H1 (cell line): ENCODE results near the gene SPATS1. TPM values are rescaled to one million over a fixed set of nuclear protein-coding genes. Genes with fewer than 3 reads are reported as not detected.

Experiments
- CTCF ChIA-PET: fragments of 300-600 bp; sonication (Branson Sonifier 250); formaldehyde crosslinking; loops from one replicate; lab custom pipeline; 2021; ENCODE audit not compliant: partially characterized antibody; lab: Charles Lee
- POLR2A ChIA-PET: fragments of 300-600 bp; sonication (Branson Sonifier 250); formaldehyde crosslinking; loops from one replicate; lab custom pipeline; 2021; ENCODE audit warnings: inconsistent platforms; ENCODE audit not compliant: partially characterized antibody; lab: Charles Lee
- DNase-seq, 2 experiments: peaks; one replicate each; pipeline versions ENCODE4 v3.0.0 to v3.0.0-alpha.2; 2010 to 2022; ENCODE audit warnings: low spot score in 2 of 2, low read depth in 1 of 2, mixed read lengths in 1 of 2
- FAIRE-seq: peaks from 2 replicates; lab custom pipeline; 2011; peaks lifted over from hg19 to GRCh38; lab: Jason Lieb, UNC
- H2AFZ ChIP-seq: 2 replicates; pipeline ENCODE4 v1.8.1; 2012; ENCODE audit warnings: low read length, inconsistent platforms
- H2AK5ac ChIP-seq: 2 replicates; pipeline ENCODE4 v1.6.1; 2013; ENCODE audit warnings: low read depth, low read length
- H2BK120ac ChIP-seq: replicated peaks from 2 replicates; pipeline ENCODE3; 2013; ENCODE audit warnings: low read depth, low read length, inconsistent platforms
- H2BK12ac ChIP-seq: 2 replicates; pipeline ENCODE4 v1.6.1; 2013; ENCODE audit warnings: low read depth, low read length
- H2BK15ac ChIP-seq: 2 replicates; pipeline ENCODE4 v1.6.1; 2013; ENCODE audit warnings: low read length
- H2BK20ac ChIP-seq: 2 replicates; pipeline ENCODE4 v1.6.1; 2013; ENCODE audit warnings: low read length
- H2BK5ac ChIP-seq: 2 replicates; pipeline ENCODE4 v1.6.1; 2013; ENCODE audit warnings: low read depth, low read length
- H3K14ac ChIP-seq: 2 replicates; pipeline ENCODE4 v1.6.1; 2013; ENCODE audit warnings: inconsistent platforms; ENCODE audit not compliant: insufficient read length
- H3K18ac ChIP-seq: 2 replicates; pipeline ENCODE4 v1.6.1; 2013; ENCODE audit warnings: low read length; ENCODE audit errors: extremely low read depth
- H3K23ac ChIP-seq: 2 replicates; pipeline ENCODE4 v1.6.1; 2013; ENCODE audit warnings: inconsistent platforms; ENCODE audit not compliant: insufficient read length
- H3K23me2 ChIP-seq: 2 replicates; pipeline ENCODE4 v1.6.1; 2013; ENCODE audit warnings: low read depth, low read length
- H3K27ac ChIP-seq: 2 replicates; pipeline ENCODE4 v1.6.1; 2011; ENCODE audit warnings: low read depth, low read length, inconsistent platforms
- H3K27me3 ChIP-seq, 4 experiments: replicated peaks in 1 of 4; 1 replicate in 1 of 4; 2 replicates in 3 of 4; pipeline versions ENCODE4 v1.6.1 to v1.8.1; 2011 to 2013; ENCODE audit warnings: low read length in 3 of 4, mild to moderate bottlenecking in 3 of 4, inconsistent platforms in 2 of 4, mixed read lengths in 2 of 4, moderate library complexity in 1 of 4; ENCODE audit not compliant: control insufficient read depth in 3 of 4, insufficient read depth in 3 of 4; ENCODE audit errors: extremely low read depth in 1 of 4
- H3K36me3 ChIP-seq, 4 experiments: 2 replicates each; pipeline versions ENCODE4 v1.6.1 to v1.8.1; 2011 to 2013; ENCODE audit warnings: mild to moderate bottlenecking in 4 of 4, low read length in 3 of 4, moderate library complexity in 2 of 4, control low read depth in 1 of 4, inconsistent platforms in 1 of 4; ENCODE audit not compliant: insufficient read depth in 4 of 4, control insufficient read depth in 2 of 4
- H3K4ac ChIP-seq: replicated peaks from 2 replicates; pipeline ENCODE3; 2013; ENCODE audit warnings: low read length, low read depth, mixed read lengths, inconsistent platforms; ENCODE audit not compliant: insufficient read length
- H3K4me1 ChIP-seq, 4 experiments: replicated peaks in 1 of 4; 1 replicate in 1 of 4; 2 replicates in 3 of 4; pipeline versions ENCODE4 v1.6.1 to v1.8.1; 2011 to 2013; ENCODE audit warnings: low read length in 3 of 4, inconsistent platforms in 2 of 4, mixed read lengths in 1 of 4; ENCODE audit not compliant: insufficient read depth in 4 of 4, control insufficient read depth in 3 of 4
- H3K4me2 ChIP-seq, 2 experiments: 2 replicates each; pipeline versions ENCODE4 v1.6.1 to v1.8.1; 2011 to 2013; ENCODE audit warnings: low read depth in 2 of 2, low read length in 2 of 2, control low read depth in 1 of 2, inconsistent platforms in 1 of 2, mild to moderate bottlenecking in 1 of 2; ENCODE audit not compliant: insufficient read depth in 1 of 2
- H3K4me3 ChIP-seq, 4 experiments: fragments of 200-600, 300-600 bp in 1 of 4; sonication (generic), shearing (Covaris generic), sonication (Bioruptor Twin) in 1 of 4; 2 replicates each; pipeline versions ENCODE4 v1.5.1 to v1.8.1; 2011 to 2016; ENCODE audit warnings: low read length in 4 of 4, low read depth in 3 of 4, control low read depth in 2 of 4, inconsistent platforms in 2 of 4, mild to moderate bottlenecking in 2 of 4, mixed read lengths in 1 of 4, moderate library complexity in 1 of 4; ENCODE audit not compliant: insufficient read depth in 2 of 4; ENCODE audit errors: extremely low read depth in 1 of 4
- H3K56ac ChIP-seq: replicated peaks from 2 replicates; pipeline ENCODE3; 2013; ENCODE audit warnings: low read depth, mild to moderate bottlenecking, mixed read lengths, low read length, inconsistent platforms; ENCODE audit not compliant: insufficient read length
- H3K79me1 ChIP-seq: 2 replicates; pipeline ENCODE4 v1.6.1; 2013; ENCODE audit warnings: low read depth, low read length, control low read depth
- H3K79me2 ChIP-seq, 2 experiments: 2 replicates each; pipeline versions ENCODE4 v1.6.1 to v1.8.1; 2012 to 2013; ENCODE audit warnings: low read length in 2 of 2, mild to moderate bottlenecking in 2 of 2, inconsistent platforms in 1 of 2; ENCODE audit not compliant: insufficient read depth in 2 of 2, control insufficient read depth in 1 of 2
- H3K9ac ChIP-seq, 4 experiments: replicated peaks in 1 of 4; 1 replicate in 1 of 4; 2 replicates in 3 of 4; pipeline versions ENCODE4 v1.6.1 to v1.8.1; 2011 to 2013; ENCODE audit warnings: low read depth in 3 of 4, low read length in 3 of 4, control low read depth in 2 of 4, mild to moderate bottlenecking in 2 of 4, moderate library complexity in 2 of 4, inconsistent platforms in 1 of 4; ENCODE audit errors: extremely low read depth in 1 of 4
- H3K9me3 ChIP-seq, 2 experiments: 2 replicates each; pipeline versions ENCODE4 v1.6.1 to v1.8.1; 2012 to 2013; ENCODE audit warnings: mild to moderate bottlenecking in 2 of 2, moderate library complexity in 2 of 2, control low read depth in 1 of 2, inconsistent platforms in 1 of 2, low read depth in 1 of 2, low read length in 1 of 2, mixed read lengths in 1 of 2; ENCODE audit not compliant: insufficient read depth in 2 of 2
- H4K20me1 ChIP-seq, 2 experiments: replicated peaks in 1 of 2; 2 replicates each; pipeline versions ENCODE3 to v1.8.1; 2011 to 2013; ENCODE audit warnings: inconsistent platforms in 2 of 2, low read length in 2 of 2, mild to moderate bottlenecking in 1 of 2; ENCODE audit not compliant: insufficient read depth in 2 of 2, control insufficient read depth in 1 of 2
- H4K5ac ChIP-seq: 2 replicates; pipeline ENCODE4 v1.6.1; 2013; ENCODE audit warnings: low read length, low read depth, mixed read lengths, inconsistent platforms; ENCODE audit not compliant: insufficient read length
- H4K8ac ChIP-seq: 2 replicates; pipeline ENCODE4 v1.8.0; 2013; ENCODE audit warnings: mild to moderate bottlenecking, moderate library complexity, low read length, inconsistent platforms; ENCODE audit not compliant: insufficient read depth; ENCODE audit errors: extremely low read depth
- H4K91ac ChIP-seq: replicated peaks from 2 replicates; pipeline ENCODE3; 2013; ENCODE audit warnings: low read length, mixed read lengths, inconsistent platforms; ENCODE audit not compliant: insufficient read length
- CBX5 ChIP-seq: fragments of 300-800, 300-1000 bp; sonication (generic); IDR thresholded peaks from 2 replicates; pipeline ENCODE4 v1.7.1; 2016; ENCODE audit warnings: antibody characterized with exemption, low read length, low read depth
- CEBPB ChIP-seq: IDR thresholded peaks from 2 replicates; pipeline ENCODE4 v1.6.1; 2012; ENCODE audit warnings: low read depth, low read length
- FOSL1 ChIP-seq: IDR thresholded peaks from 2 replicates; pipeline ENCODE4 v1.6.1; 2011; ENCODE audit warnings: mild to moderate bottlenecking, low read depth, low read length, moderate library complexity; ENCODE audit not compliant: insufficient read depth
- RAD21 ChIP-seq, 2 experiments: IDR thresholded peaks in 1 of 2; conservative IDR thresholded peaks in 1 of 2; 2 replicates each; pipeline ENCODE4 v1.6.1; 2011; ENCODE audit warnings: low read depth in 2 of 2, low read length in 2 of 2, improper control_type of control experiment in 1 of 2, inconsistent platforms in 1 of 2, mild to moderate bottlenecking in 1 of 2, moderate library complexity in 1 of 2
- RBBP5 ChIP-seq: IDR thresholded peaks from 2 replicates; pipeline ENCODE4 v1.7.1; 2012; ENCODE audit warnings: low read depth, mild to moderate bottlenecking, inconsistent platforms, low read length, moderate library complexity, borderline replicate concordance
- RXRA ChIP-seq: IDR thresholded peaks from 2 replicates; pipeline ENCODE4 v1.6.1; 2011; ENCODE audit warnings: low read depth, mild to moderate bottlenecking, low read length, moderate library complexity; ENCODE audit not compliant: insufficient read depth
- SP1 ChIP-seq: IDR thresholded peaks from 2 replicates; pipeline ENCODE4 v1.6.1; 2011; ENCODE audit warnings: low read depth, low read length
- TAF1 ChIP-seq: IDR thresholded peaks from 2 replicates; pipeline ENCODE4 v1.6.1; 2011; ENCODE audit warnings: mild to moderate bottlenecking, low read depth, low read length
- YY1 ChIP-seq: IDR thresholded peaks from 2 replicates; pipeline ENCODE4 v1.6.1; 2011; ENCODE audit warnings: low read depth, mild to moderate bottlenecking, low read length
- WGBS, 2 experiments: shearing (Covaris generic) in 1 of 2; methylation state at CpG; one replicate each; pipeline versions ENCODE4 v1.1.6 to v1.1.7; 2013 to 2015; ENCODE audit warnings: low lambda C conversion rate in 2 of 2, mixed read lengths in 2 of 2, inconsistent platforms in 1 of 2, low coverage in 1 of 2, missing lambda C conversion rate in 1 of 2; ENCODE audit not compliant: insufficient replicate concordance in 2 of 2, insufficient coverage in 1 of 2, insufficient read length in 1 of 2; ENCODE audit errors: extremely low coverage in 1 of 2, missing lambda C conversion rate in 1 of 2; 5-methylcytosine and 5-hydroxymethylcytosine counted together
- polyA plus RNA-seq, 7 experiments: library from polyadenylated mRNA; depleted of rRNA in 3 of 7; stranded (reverse) in 5 of 7; unstranded in 2 of 7; fragments of >200 nt in 5 of 7; fragments of 200-250 nt in 2 of 7; gene quantifications; 1 replicate in 5 of 7; 2 replicates in 1 of 7; 4 replicates in 1 of 7; pipeline versions ENCODE4 v1.2.1 to v1.2.3, GENCODE V29; 2011 to 2013; ENCODE audit warnings: missing spikeins in 2 of 7, mixed read lengths in 2 of 7
- total RNA-seq: library from RNA; stranded (reverse); fragmentation: NEBNext Ultra II Directional; extraction: Animal tissue kit (Norgen Biotek cat#: 25700); gene quantifications from 2 replicates; pipeline ENCODE4 v1.2.1, GENCODE V29; 2021
- TF ChIP-seq, protein P1 (sequence below), 3 experiments: IDR thresholded peaks; 1 replicate in 2 of 3; 2 replicates in 1 of 3; pipeline versions ENCODE4 v1.5.1 to v1.6.1; 2011; ENCODE audit warnings: low read length in 3 of 3, mild to moderate bottlenecking in 3 of 3, inconsistent platforms in 2 of 3, low read depth in 1 of 3, moderate library complexity in 1 of 3; ENCODE audit not compliant: insufficient read depth in 1 of 3; ENCODE audit errors: control extremely low read depth in 1 of 3
- TF ChIP-seq, protein P2 (sequence below): IDR thresholded peaks from 2 replicates; pipeline ENCODE4 v1.6.1; 2012; ENCODE audit warnings: inconsistent platforms

The SPATS1 gene
- total and polyA plus RNA-seq, 2 of the 8 experiments (the other 6 are each of a cell fraction or from before 2014, with no cell fraction given) = not detected

DNA sequence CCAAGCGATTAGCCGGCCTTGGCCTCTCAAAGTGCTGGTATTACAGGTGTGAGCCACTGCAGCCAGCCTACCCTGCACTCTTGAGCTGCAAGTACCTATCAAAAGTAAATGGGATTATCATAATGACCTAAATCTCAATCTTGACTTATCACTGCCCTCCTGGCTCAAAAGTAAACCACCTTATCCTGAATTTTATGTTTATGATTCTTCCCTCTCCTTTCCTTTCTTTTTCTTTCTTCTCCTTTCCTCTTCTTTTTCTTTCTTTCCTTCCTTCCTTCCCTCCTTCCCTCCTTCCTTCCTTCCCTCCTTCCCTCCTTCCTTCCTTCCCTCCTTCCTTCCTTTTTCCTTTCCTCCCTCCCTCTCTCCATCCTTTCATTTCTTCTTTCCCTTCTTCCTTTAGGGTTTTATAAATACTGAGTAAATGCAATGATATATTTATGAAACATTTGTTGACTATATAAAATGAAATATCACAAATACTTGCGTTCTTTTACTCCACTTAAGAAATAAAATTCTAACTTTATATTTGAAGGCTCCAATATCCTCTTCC, 21.0 kb downstream of the SPATS1 start:
- H2AFZ ChIP-seq = no peak overlapping the region
- TF ChIP-seq CBX5 (no peak), RBBP5 (no peak), FOSL1 (no peak), YY1 (no peak), CEBPB (no peak), RXRA (no peak), RAD21 (IDR thresholded peaks at IDR 0.05 in 1 of 2, conservative IDR thresholded peaks at IDR 0.05 in 1 of 2; ENCODE audit: low read depth in 2 of 2, low read length in 2 of 2) (no peak), TAF1 (no peak), SP1 (no peak)
- TF ChIP-seq, protein P1, sequence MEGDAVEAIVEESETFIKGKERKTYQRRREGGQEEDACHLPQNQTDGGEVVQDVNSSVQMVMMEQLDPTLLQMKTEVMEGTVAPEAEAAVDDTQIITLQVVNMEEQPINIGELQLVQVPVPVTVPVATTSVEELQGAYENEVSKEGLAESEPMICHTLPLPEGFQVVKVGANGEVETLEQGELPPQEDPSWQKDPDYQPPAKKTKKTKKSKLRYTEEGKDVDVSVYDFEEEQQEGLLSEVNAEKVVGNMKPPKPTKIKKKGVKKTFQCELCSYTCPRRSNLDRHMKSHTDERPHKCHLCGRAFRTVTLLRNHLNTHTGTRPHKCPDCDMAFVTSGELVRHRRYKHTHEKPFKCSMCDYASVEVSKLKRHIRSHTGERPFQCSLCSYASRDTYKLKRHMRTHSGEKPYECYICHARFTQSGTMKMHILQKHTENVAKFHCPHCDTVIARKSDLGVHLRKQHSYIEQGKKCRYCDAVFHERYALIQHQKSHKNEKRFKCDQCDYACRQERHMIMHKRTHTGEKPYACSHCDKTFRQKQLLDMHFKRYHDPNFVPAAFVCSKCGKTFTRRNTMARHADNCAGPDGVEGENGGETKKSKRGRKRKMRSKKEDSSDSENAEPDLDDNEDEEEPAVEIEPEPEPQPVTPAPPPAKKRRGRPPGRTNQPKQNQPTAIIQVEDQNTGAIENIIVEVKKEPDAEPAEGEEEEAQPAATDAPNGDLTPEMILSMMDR (IDR thresholded peaks at IDR 0.05; ENCODE audit: control extremely low read depth in 1 of 3, insufficient read depth in 1 of 3, low read depth in 1 of 3, low read length in 3 of 3) = no peak
- TF ChIP-seq, protein P2, sequence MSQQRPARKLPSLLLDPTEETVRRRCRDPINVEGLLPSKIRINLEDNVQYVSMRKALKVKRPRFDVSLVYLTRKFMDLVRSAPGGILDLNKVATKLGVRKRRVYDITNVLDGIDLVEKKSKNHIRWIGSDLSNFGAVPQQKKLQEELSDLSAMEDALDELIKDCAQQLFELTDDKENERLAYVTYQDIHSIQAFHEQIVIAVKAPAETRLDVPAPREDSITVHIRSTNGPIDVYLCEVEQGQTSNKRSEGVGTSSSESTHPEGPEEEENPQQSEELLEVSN = no peak

More for the DNA sequence above, 21.0 kb downstream of the SPATS1 start:
- Histone ChIP-seq H3K4me1 (no peaks in the 10 kb centered on the region), H4K5ac (no peak overlapping the region), H3K18ac (no peak overlapping the region), H4K20me1 (no peaks in the 10 kb centered on the region), H2BK5ac (no peak overlapping the region), H3K27me3 (no peaks in the 10 kb centered on the region), H3K14ac (no peak overlapping the region), H2BK15ac (no peak overlapping the region), H2AK5ac (no peak overlapping the region), H3K9me3 (no peaks in the 10 kb centered on the region), H3K79me2 (no peaks in the 10 kb centered on the region), H3K23me2 (no peaks in the 10 kb centered on the region; the same call in 1 of the 2 replicates), H3K4me2 (no peak overlapping the region), H3K23ac (no peak overlapping the region), H3K36me3 (no peaks in the 10 kb centered on the region), H2BK12ac (no peak overlapping the region), H3K4me3 (no peak overlapping the region), H2BK120ac (no peak overlapping the region), H4K8ac (no peak overlapping the region), H3K4ac (no peak overlapping the region), H3K9ac (no peak overlapping the region), H3K27ac (no peak overlapping the region), H3K79me1 (no peaks in the 10 kb centered on the region), H3K56ac (no peak overlapping the region), H4K91ac (no peak overlapping the region), H2BK20ac (no peak overlapping the region)
- CTCF ChIA-PET = no interaction called here
- POLR2A ChIA-PET = no interaction called here
- 90% methylated on average over 3 of the region's 3 CpGs; no CpG with 5 or more reads in 1 of the 2 experiments for WGBS, 2 experiments
- FAIRE-seq (no peak), DNase-seq (no peak)
